ENCODE data around the gene HSP90AB1. TPM values are rescaled to one million over a fixed set of nuclear protein-coding genes. Genes with fewer than 3 reads are reported as not detected.
"Not testable (repeated sequence)": the region's sequence is repeated elsewhere in the genome, so short reads cannot be mapped to it uniquely, and the experiment has no call there.

The HSP90AB1 gene
- total RNA-seq, 1 donor from 2014 or later = 1,541 TPM

DNA sequence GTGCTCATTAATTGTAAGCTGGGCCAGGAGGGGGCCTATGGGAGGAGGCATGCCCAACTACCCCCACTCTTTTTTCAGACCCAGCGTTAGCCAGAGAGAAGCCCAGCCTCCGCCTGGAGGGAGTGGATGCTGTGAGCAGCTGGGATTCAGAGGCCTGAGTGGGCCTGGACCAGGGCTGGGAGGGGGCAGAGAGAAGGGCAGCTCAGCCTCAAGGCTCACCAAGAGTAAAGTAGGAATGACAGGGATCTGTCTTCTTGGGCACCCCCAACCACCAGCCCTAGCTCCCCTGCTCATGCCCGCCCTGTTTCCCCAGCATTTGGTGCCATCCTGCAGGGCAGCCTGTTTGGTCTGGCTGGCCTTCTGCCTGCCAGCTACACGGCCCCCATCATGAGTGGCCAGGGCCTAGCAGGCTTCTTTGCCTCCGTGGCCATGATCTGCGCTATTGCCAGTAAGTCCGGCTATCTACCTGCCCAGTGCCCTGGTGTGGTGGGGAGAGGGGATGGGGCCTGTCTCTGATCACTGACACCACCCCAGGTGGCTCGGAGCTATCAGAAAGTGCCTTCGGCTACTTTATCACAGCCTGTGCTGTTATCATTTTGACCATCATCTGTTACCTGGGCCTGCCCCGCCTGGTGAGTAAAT is 16.7 kb upstream of the HSP90AB1 start:
- TF ChIP-seq, protein P1, sequence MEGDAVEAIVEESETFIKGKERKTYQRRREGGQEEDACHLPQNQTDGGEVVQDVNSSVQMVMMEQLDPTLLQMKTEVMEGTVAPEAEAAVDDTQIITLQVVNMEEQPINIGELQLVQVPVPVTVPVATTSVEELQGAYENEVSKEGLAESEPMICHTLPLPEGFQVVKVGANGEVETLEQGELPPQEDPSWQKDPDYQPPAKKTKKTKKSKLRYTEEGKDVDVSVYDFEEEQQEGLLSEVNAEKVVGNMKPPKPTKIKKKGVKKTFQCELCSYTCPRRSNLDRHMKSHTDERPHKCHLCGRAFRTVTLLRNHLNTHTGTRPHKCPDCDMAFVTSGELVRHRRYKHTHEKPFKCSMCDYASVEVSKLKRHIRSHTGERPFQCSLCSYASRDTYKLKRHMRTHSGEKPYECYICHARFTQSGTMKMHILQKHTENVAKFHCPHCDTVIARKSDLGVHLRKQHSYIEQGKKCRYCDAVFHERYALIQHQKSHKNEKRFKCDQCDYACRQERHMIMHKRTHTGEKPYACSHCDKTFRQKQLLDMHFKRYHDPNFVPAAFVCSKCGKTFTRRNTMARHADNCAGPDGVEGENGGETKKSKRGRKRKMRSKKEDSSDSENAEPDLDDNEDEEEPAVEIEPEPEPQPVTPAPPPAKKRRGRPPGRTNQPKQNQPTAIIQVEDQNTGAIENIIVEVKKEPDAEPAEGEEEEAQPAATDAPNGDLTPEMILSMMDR (conservative IDR thresholded peaks at IDR 0.05; ENCODE audit: low read depth, low read length) = no peak
- no peak overlapping the region for H3K4me3 ChIP-seq (ENCODE audit: low read depth, low read length)
- DNase-seq (ENCODE audit: low read depth) = no peak

DNA sequence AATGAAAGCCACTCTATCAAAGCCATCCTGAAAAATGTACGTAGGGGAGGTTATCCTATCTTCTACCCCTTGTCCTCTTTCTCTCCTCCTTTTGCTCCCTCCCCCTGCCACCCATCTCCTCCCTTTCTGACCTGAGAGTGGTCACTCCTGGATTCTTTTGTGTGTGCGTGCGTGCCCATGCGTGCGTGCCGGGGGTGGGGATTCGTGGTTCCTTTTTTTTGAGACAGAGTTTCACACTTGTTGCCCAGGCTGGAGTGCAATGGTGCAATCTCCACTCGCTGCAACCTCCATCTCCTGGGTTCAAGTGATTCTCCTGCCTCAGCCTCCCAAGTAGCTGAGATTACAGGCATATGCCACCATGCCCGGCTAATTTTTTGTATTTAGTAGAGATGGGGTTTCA is 15.5 kb upstream of the HSP90AB1 start:
- not testable (repeated sequence) for H3K4me3 ChIP-seq (ENCODE audit: low read depth, low read length)

DNA sequence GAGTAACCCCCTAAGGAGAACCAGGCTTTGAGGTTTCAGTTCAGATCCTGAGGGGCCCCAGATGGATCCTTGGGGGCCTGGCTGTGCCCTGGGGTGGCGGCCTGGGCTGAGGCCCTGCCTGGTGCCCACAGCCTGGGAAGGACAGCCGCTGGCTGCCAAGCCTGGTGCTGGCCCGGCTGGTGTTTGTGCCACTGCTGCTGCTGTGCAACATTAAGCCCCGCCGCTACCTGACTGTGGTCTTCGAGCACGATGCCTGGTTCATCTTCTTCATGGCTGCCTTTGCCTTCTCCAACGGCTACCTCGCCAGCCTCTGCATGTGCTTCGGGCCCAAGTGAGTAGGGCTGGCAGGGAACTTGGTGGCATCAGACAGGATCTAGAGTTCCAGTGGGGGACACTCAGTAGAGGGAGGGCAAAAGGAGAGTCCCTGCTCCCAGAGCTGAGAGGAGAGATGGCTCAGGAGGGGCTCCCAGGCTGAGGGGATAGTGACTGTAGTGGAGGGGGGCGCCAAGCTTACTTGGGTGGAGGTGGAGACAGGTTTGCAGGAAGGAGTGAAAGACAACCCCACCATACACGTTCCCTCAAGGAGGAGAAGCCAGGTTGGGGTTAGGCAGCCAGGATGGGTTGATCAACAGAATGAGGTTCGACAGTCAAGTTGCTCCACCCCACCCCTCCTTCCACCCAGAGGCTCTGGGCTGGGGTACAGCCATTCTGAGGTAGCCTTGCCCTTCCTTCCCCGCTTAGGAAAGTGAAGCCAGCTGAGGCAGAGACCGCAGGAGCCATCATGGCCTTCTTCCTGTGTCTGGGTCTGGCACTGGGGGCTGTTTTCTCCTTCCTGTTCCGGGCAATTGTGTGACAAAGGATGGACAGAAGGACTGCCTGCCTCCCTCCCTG is 14.0 kb upstream of the HSP90AB1 start:
- TF ChIP-seq, protein P1 (conservative IDR thresholded peaks at IDR 0.05; ENCODE audit: low read depth, low read length) = no peak
- no peak overlapping the region for H3K4me3 ChIP-seq (ENCODE audit: low read depth, low read length)
- no peak for DNase-seq (ENCODE audit: low read depth)

More for the DNA sequence above, 15.5 kb upstream of the HSP90AB1 start:
- DNase-seq (ENCODE audit: low read depth) = not testable (repeated sequence)

DNA sequence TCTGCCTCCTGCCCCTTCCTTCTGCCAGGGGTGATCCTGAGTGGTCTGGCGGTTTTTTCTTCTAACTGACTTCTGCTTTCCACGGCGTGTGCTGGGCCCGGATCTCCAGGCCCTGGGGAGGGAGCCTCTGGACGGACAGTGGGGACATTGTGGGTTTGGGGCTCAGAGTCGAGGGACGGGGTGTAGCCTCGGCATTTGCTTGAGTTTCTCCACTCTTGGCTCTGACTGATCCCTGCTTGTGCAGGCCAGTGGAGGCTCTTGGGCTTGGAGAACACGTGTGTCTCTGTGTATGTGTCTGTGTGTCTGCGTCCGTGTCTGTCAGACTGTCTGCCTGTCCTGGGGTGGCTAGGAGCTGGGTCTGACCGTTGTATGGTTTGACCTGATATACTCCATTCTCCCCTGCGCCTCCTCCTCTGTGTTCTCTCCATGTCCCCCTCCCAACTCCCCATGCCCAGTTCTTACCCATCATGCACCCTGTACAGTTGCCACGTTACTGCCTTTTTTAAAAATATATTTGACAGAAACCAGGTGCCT is 13.3 kb upstream of the HSP90AB1 start:
- TF ChIP-seq, protein P1 (conservative IDR thresholded peaks at IDR 0.05; ENCODE audit: low read depth, low read length) = no peak

DNA sequence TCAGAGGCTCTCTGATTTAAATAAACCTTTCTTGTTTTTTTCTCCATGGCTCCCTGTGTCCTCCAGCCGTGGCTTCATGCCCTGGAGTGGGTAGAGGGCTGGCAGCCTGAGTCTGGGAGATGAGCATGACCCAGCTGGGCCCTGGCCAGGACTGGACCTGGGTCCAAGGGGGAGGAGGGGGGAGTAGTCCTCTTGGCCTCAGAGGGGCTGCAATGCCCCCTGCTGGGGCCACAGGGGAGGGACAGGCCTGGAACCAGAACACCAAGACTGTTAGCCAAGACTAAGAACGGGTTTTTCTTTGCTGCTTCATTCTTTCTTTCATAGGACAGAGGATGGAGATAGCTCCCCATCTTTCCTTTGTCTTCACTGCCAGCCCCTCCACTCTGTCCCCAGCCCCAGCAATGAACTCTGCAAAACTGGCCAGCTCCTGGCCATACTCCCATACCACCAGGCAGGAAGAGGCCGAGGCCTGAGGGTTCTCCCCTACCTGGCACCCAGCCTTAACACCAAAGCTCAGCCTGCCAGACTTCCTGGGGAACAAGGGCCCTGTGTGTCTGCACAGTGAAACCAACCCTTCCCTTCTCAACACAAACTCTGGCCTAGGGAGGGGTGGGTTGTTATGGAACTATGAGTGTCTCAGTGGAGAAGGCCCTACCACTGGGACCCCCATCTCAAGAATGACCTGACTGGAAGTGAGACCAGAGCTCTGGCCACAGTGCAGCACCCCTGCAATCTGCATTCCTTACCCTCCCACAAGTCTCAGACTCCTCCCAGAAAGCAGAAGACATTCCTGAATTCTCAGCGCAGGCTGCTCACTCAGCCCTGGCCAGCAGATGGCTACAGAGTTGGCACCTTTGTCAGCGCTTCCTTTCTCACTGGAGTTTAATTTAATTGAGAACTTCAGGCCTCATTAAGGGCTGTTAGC is 12.5 kb upstream of the HSP90AB1 start:
- no peak overlapping the region for H3K4me3 ChIP-seq (ENCODE audit: low read depth, low read length)
- TF ChIP-seq, protein P1 (conservative IDR thresholded peaks at IDR 0.05; ENCODE audit: low read depth, low read length) = peak; percentile 85
- no peak for DNase-seq (ENCODE audit: low read depth)

More for the DNA sequence above, 13.3 kb upstream of the HSP90AB1 start:
- H3K4me3 ChIP-seq (ENCODE audit: low read depth, low read length) = no peak overlapping the region
- no peak for DNase-seq (ENCODE audit: low read depth)

DNA sequence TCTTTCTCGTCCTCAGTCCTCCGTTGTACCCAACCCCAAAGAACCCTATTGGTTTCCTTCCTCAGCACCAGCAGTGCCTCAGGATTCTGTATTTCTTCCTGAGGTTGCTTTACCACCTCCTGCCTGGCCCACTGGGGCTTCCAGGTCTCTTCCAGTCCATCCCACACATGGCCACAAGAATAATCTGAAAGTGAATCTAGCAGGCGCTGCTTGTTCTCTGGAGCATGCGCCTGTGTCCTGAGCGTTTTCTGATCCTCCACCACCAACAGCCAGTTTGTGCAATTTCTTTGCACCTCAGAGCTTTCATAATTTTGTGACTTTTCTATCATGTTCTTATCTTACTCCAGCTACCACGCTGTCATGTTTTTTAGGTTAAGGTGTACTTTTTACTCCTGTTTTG is 11.6 kb upstream of the HSP90AB1 start:
- TF ChIP-seq, protein P1 (conservative IDR thresholded peaks at IDR 0.05; ENCODE audit: low read depth, low read length) = no peak
- H3K4me3 ChIP-seq (ENCODE audit: low read depth, low read length) = no peak overlapping the region
- DNase-seq (ENCODE audit: low read depth) = no peak

All from epithelial cell of proximal tubule (primary cell).